GM19025 (cell line): Measurements from ENCODE around the gene CENPX.

Experiments
- ATAC-seq: cut with Tn5 transposase; IDR thresholded peaks from one replicate; pipeline ENCODE4 v1.9.1; 2021; ENCODE audit warnings: mild to moderate bottlenecking, low read depth, moderate library complexity; ENCODE audit not compliant: unreplicated experiment

The CENPX gene

DNA sequence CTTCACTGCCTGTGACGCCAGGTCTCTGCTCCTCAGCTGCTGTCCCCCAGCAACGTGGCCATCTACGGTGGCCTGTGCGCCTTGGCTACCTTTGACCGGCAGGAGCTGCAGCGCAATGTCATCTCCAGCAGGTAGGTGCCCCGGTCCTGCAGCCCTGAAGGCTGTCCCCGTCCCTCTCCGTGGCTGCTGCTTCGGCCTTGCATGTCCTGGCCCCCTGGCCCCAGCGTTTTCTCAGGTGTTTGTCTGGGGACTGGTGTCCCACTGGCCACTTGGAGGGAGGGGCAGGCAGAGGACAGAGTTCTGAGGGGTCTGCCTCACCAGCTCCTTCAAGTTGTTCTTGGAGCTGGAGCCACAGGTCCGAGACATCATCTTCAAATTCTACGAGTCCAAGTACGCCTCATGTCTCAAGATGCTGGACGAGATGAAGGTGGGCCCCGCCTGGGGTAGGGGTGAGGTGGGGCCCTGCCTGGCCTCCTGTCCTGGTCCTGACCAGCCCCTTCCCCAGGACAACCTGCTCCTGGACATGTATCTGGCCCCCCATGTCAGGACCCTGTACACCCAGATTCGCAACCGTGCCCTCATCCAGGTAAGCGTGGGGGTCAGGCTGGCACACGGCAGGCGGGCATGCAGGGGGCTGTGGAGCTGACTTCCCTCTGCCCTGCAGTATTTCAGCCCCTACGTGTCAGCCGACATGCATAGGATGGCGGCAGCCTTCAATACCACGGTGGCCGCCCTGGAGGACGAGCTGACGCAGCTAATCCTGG lies 33.5 kb upstream of the CENPX start:
- ATAC-seq = no peak

DNA sequence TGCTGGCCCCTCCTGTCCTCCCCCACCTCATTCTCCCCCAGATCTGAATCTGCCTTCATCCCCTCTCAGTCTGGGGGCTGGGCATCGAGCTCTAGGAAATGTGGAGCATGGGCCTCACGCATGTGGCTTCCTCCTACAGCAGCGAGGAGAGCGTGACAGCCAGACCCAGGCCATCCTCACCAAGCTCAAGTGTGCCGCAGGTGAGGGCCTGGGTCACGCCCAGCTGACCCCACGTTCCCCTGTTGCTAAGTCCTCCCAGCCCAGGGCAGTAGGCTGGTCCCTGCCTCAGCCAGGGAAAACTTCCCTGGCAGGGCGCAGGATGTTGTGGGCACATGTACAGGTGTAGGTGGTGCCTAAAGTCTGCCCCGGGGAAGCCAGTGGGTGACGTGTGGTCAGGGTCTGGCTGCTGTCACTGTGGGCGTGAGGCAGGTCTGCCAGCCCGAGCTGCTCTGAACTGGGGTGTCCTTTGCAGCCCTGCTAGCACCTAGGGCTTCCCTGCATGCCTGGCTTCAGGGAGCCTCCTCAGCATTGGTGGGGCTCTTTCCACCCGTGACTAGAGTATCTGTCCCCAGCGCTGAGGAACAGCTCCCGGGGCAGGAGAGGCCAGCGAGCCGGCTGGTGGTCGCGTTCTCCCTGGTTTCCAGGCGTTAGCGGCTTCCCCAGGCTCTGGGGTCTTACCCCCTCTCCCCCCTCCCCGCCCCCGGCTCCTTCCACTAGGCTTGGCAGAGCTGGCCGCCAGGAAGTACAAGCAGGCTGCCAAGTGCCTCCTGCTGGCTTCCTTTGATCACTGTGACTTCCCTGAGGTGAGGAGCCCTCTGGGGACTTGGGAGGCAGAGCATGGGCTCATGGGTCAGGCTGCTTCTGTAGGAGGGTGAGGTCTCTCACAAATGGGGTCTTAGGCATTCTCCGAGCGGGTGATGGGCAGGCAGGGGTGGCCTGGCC lies 32.6 kb upstream of the CENPX start:
- ATAC-seq = no peak

DNA sequence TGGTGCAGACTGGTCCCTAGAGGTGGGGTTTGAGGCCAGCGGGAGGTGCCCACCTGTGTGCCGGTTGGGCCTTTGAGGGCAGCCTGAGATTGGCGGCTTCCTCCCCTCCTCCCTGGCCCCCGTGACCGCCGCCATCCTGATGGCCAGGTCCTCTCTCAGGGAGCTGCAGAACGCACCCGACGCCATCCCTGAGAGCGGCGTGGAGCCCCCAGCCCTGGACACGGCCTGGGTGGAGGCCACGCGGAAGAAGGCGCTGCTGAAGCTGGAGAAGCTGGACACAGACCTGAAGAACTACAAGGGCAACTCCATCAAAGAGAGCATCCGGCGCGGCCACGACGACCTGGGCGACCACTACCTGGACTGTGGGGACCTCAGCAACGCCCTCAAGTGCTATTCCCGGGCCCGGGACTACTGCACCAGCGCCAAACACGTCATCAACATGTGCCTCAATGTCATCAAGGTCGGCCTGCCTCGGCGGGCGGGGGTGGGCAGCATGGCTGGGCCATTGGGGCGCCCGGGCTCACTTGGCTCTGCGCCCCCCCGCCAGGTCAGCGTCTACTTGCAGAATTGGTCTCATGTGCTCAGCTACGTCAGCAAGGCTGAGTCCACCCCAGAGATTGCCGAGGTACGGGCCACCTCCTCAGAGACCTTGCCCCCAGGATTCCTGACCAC lies 31.8 kb upstream of the CENPX start:
- no peak for ATAC-seq

DNA sequence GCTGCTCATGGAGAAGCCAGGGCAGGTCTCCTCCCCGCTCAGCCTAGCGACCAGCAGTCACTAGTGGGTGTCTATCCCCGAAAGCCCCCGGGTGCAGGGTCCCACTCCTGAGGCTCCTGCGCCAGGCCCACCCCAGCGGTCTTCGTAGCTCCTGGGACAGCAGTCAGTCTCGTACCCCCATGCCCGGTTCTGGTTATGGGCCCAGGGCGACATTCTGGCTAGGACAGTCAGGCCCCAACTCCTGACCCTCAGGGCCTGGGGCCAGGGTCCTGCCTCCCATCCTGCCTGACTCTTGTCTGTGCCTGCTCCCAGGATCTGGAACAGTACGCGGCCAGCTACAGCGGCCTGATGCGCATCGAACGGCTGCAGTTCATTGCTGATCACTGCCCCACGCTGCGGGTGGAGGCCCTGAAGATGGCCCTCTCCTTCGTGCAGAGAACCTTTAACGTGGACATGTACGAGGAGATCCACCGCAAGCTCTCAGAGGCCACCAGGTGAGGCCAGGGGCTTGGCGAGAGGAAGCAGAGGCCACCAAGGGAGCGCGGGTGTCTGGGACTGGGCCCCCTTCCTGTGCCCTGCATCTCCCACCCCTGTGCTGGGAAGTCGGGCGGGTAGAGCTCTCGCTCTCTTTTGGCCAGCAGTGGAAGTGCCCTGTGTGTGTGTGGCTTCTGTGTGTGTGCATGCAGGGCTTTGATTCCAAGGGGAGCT lies 31.0 kb upstream of the CENPX start:
- no peak for ATAC-seq

DNA sequence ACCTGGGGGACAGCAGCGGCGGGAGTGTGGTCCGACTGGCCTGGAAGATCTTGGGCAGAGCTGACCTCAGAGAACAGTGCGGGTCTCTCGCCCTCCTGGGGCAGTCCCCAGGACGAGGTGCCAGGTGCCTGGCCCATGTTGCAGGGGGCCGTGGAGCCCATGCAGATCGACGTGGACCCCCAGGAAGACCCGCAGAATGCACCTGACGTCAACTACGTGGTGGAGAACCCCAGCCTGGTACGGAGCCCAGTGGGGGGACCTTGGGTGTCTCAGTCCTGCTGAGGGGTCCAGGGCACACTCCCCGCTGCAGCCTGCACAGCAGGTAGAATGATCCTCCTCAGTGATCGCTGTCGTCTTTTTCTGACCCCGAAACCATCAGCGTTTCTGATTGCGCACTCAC lies 30.5 kb upstream of the CENPX start:
- ATAC-seq = no peak

DNA sequence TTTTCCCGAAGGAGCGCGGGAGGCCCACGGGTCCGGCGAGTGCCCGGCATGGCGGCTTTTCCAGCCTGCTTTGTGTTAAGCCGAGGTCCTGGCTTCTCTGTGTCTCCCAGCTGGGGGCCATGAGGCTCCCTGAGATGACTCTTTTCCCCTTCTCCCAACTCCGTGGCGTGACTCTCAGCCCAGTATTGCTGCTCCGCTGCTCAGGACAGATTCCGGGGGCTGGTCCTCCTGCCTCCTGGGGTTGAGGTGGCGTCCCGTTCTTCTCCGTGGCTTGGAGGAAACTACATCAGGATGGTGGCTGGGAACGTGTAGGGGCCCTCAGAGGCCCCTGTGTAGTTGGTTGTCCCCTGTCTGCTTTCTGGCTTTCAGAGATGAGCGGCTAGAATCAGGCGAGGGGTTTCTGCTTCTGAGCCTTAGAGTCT lies 30.0 kb upstream of the CENPX start:
- ATAC-seq = no peak

DNA sequence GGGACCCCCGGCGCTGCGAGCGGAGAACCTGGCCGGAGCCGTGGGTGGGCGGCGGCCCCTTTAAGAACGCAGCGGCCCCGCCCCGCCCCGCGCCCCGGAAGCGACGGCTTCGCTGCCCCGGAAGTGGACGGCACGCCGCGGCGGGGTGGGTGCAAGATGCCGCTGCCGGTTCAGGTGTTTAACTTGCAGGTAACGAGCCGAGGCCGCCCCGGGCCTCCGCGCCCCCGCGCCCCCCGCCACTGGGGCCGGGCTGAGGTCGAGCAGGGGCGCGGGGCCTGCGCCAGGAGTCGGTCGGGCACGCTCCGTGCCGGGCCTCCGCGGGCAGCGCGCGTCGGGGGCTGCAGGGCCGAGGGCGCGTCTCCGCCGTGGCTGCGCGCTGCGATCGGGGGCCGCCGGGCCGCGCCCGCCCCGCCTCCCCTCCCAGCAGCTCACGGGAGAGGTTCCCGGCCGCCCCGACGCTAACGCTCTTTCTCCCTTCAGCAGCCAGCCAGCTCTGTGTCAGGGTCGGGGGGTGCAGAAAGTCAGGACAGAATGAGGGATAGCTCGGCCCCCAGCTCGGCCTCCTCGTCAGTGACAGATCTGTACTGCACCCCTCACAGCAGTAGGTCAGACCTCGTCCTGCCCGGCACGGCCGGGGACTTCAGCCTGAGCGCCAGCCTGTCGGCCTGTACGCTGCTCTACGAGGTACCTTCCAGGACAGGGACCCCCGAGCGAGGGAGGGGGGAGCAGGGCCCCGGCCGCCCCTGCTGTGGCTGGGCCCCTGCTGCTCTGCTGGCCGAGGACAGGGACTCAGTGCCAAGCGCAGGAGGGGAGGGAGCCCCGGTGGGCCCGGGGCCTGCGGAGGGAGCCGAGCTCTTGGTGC lies 29.3 kb upstream of the CENPX start, which contains the start of the genes GPS1 and RFNG:
TSS of gene GPS1 (plus strand) at position 123 of the 862 bp plus-strand sequence. CDS start at position 157, 34 bp downstream.
TSS of gene RFNG (minus strand) at position 36 of the 862 bp plus-strand sequence. CDS start 45 bp downstream, outside the sequence.
- ATAC-seq = peak; percentile 70

DNA sequence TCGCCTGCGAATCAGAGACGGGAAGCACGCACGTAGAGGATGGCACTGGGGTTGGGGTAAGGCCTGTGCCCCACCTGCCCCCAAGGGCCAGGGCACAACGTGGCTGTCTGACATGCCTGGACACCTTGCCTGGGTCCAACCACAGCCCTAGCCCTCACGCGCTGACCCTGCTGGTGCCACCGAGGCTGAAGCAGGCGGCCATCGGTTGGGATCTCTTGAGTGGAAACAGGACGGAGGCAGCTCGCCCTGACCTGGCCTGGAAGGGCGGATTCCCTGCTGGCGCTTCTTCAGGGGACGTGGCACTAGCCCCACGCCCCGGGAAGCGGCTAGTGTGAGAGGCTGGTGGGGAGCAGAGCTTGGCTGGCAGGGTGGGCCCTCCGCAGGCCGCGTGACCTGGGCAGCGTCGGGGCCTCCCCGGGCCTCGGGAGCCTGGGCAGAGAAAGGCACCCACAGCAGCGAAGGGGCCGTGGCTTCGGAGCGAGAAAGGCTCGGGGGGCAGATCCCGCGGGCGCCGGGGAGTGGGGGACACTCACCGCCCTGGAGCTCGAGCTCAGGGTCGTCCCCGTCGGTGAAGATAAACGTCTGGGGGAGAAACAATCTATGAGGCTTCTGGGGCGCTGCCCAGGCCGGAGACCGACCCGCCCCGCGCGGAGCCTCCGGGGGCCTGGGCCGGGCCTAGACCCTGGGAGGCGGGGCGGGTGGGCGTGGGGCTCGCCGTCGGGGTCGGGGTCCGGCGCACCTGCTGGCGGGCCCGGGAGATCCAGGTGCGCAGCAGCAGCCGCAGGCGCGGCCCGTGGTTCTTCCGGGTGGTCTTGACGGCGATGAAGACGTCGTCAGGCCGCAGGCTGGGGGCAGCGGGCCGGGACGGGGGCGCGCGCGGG lies 28.3 kb upstream of the CENPX start:
- peak; percentile 18 for ATAC-seq

DNA sequence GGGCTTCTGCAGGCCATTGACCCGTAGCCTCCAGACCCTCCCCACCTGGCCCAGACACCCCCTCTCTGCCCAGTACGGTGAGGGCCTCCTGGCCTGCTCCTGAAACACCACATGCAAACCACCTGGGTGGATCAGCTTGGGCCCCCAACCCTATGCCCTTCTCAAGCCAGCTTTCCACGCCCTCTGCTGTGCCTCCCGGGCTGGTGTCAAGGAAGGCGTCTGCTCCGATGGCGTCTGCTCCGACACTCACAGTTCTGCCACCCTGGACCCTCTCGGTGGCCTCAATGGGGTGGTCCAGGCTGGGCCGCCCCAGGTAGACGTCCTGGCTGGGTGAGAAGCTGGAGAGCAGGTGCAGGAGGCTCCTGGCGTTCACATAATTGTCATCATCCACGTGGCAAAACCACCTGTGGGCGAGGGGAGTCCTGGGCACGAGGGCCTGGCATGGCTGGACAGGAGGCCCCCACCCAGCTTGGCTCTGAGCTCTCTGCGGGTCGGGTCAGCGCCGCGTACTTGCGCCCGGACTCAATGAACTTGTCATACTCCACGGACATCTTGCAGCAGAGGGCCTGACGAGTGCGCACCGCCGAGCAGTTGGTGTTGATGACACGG lies 27.6 kb upstream of the CENPX start:
- ATAC-seq = no peak

DNA sequence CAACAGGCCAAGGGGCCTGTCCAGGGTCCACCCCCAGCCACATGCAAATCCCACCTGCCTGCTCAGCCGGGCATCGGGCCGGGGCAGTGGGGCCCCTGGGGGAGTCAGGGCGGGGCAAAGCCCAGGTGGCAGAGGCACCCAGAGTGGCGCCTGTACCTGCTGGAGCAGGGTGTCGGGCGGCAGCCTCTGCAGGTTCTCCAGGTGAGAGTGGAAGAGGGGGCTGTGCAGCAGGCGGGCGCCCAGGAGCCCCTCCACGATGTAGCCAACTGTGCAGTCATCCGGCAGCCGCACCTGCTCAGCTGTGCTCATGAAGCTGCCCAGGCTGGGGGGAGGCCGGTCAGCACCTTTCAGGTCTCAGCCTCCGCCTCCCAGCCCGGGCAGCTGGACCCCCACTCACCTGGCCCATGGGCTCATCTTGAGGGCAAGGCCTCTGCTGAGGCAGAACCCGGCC lies 26.9 kb upstream of the CENPX start:
- ATAC-seq = no peak

DNA sequence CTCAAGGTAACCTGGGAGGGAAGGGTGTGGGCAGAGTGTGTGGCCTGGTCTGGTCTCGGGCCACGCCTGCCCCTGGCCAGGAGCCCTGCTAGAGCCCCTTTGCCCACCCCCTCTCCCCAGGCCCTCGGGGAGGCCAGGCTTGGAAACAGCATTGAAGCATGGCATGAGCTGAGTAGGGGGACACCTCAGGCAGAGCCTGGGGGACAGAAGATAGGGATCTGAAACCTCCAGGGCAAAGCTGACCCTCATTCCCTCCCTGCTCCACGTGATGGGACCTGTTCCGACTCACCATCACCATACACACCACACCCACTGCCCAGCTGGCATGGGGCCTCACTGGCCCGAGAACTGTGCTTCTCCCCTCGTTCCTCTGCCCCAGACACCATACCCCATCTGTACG lies 26.4 kb upstream of the CENPX start:
- ATAC-seq = no peak

DNA sequence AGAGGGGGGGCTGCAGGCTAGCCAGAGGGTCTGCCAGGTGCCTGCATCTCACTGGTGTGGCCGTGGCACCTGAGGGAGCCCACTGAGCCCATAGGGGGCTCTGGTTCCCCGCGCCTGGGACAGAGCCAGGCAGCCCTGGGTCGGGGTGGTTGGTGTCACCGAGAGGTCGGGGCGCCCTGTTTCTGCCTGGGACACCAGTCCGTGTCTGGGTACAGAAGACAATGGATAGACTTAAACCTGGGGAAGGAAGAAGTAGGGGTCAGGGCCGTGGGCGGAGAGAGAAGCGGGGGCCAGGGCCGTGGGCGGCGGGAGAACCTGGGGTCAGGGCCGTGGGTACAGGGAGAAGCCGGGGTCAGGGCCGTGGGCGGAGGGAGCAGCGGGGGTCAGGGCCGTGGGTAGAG lies 25.9 kb upstream of the CENPX start:
- no peak for ATAC-seq

DNA sequence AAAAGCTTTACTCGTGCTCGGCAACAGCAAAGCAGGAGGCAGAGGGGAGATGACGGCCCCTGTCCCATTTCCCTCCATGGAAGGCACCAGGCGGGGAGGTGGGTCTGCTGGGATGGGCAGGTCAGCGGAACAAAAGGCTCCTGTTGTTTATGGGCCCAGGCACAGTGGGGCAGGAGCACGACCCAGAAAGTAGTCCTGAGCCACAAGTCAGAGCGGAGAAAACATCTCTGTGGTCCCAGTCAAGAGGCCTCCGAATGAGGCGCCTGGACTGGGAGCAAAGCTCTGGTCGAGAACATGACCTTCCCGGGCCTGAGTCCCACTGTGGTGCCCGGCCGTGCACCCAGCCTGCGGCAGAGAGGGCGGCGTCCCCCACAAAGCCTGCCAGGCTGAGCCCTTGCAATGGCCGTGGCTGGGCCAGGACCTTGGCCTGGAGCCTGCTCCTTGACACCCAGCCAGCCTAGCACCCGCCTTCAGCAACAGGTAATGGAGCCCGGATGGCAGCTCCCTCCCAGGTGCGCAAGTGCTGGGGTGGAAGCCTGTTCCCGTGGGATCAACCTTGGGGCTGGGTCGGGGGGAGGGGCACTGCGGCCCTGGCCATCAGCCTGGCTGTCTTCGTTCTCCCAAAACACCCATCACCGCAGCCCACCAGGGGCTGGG lies 25.4 kb upstream of the CENPX start:
- ATAC-seq = no peak

DNA sequence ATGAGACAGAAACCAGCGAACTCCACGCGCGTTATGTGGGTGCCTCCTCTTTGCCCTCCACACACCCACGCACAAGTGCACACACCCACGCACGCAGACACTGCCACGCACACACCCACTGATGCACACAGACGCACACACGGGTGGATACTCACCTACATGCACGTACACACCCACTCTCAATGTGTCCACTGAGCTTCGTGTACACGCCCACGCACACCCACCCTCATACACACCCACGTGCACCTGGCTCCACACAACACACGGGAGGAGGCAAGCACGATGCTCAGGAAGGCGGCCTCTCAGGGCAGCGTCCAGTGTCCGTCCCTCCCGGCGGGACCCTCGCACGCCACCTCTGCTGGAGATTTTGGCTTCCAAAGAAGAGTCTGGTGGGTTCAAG lies 24.7 kb upstream of the CENPX start:
- ATAC-seq = no peak

DNA sequence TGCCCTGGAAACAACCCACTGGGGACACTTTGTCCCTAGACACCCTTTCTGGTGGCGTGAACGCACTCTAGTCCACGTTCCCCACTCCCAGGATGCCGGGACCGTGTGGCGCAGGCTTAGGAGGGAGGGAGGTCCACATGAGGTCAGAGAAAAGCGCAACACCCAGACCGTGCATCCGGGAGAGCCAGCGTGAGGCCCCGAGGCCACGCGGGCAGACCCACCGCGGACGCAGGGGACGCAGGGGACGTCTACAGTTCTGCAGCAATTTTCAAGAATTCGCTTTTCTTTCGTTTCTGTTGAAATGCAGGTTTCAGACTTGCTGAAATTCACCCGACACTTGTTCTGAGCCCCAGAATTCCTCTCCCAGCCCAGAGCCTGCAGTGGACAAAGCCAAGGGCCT lies 24.2 kb upstream of the CENPX start:
- ATAC-seq = no peak

DNA sequence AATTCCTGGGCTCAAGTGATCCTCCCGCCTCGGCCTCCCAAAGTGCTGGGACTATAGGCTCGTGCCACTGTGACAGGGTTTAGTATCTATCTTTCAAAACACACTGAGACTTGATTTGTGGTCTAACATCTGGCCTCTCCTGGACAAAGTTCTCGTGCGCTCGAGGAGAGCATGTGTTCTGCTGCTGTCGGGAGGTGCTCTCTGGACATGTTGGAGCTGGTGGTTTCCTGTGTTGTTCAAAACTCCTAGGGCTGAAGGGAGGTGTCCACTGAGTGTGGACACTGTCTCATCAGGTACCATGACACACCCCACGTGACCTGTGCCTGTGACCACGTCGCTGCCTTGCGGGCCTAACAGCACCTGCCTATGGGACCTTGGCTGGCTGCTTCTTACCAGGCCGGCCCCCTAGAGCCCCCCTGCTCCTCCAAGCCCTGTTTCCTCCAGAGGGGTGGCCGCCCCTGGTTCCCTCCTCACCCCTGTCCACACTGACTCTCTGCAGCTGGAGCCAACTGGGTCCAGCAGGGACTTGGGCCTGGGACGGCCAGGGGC lies 23.3 kb upstream of the CENPX start:
- no peak for ATAC-seq

DNA sequence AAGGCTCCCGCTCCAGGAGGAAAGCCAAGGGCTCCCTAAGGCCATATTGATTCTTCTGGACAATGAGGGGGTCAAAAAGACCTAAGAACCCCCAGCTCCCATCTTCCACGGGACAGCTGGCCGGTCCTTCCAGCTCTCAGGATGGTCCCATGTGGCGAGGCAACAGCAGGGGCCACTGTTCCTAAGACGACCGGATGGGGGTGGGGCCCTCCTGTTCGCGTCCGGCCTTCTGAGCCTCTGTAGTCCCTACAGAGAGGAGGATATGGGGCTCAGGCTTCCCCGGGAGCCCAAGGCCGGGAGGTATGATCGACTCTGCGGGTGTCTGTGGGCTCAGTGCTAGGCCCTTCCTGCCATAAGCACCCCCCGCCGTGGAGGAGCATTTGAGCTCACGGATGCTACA lies 20.8 kb upstream of the CENPX start:
- ATAC-seq = no peak
